Mammary epithelial cell (primary cell): ENCODE results near the gene NSF.
"Not testable (repeated sequence)": the region's sequence is repeated elsewhere in the genome, so short reads cannot be mapped to it uniquely, and the experiment has no call there.

Source experiments
- CTCF ChIP-seq, 2 donors: IDR thresholded peaks in 1 of 2; conservative IDR thresholded peaks in 1 of 2; 2 replicates each; pipeline ENCODE4 v1.5.1; 2011 to 2012; ENCODE audit warnings: inconsistent platforms in 2 of 2, low read length in 2 of 2, mild to moderate bottlenecking in 2 of 2, control low read depth in 1 of 2, low read depth in 1 of 2; ENCODE audit not compliant: insufficient read depth in 1 of 2; ENCODE audit errors: extremely low read depth in 1 of 2
- EZH2 ChIP-seq: IDR thresholded peaks from 2 replicates; pipeline ENCODE4 v1.6.1; 2012; ENCODE audit warnings: low read length, inconsistent platforms, borderline replicate concordance

- not testable (repeated sequence) for TF ChIP-seq CTCF (conservative IDR thresholded peaks at IDR 0.05 in 1 of 2, IDR thresholded peaks at IDR 0.05 in 1 of 2; ENCODE audit: extremely low read depth in 1 of 2, insufficient read depth in 1 of 2, low read depth in 1 of 2, low read length in 2 of 2); EZH2
These were observed 69.2 kb downstream of the NSF start for GRCh38 chr17:46659702-46660101.
